H1 (cell line): ENCODE measurements around the gene R3HDM1. TPM values are rescaled to one million over a fixed set of nuclear protein-coding genes. Genes with fewer than 3 reads are reported as not detected.

Source experiments
- CTCF ChIA-PET: fragments of 300-600 bp; sonication (Branson Sonifier 250); formaldehyde crosslinking; loops from one replicate; lab custom pipeline; 2021; ENCODE audit not compliant: partially characterized antibody; lab: Charles Lee
- POLR2A ChIA-PET: fragments of 300-600 bp; sonication (Branson Sonifier 250); formaldehyde crosslinking; loops from one replicate; lab custom pipeline; 2021; ENCODE audit warnings: inconsistent platforms; ENCODE audit not compliant: partially characterized antibody; lab: Charles Lee
- DNase-seq, 2 experiments: peaks; one replicate each; pipeline versions ENCODE4 v3.0.0 to v3.0.0-alpha.2; 2010 to 2022; ENCODE audit warnings: low spot score in 2 of 2, low read depth in 1 of 2, mixed read lengths in 1 of 2
- FAIRE-seq: peaks from 2 replicates; lab custom pipeline; 2011; peaks lifted over from hg19 to GRCh38; lab: Jason Lieb, UNC
- H2AFZ ChIP-seq: 2 replicates; pipeline ENCODE4 v1.8.1; 2012; ENCODE audit warnings: low read length, inconsistent platforms
- H2AK5ac ChIP-seq: 2 replicates; pipeline ENCODE4 v1.6.1; 2013; ENCODE audit warnings: low read depth, low read length
- H2BK120ac ChIP-seq: replicated peaks from 2 replicates; pipeline ENCODE3; 2013; ENCODE audit warnings: low read depth, low read length, inconsistent platforms
- H2BK12ac ChIP-seq: 2 replicates; pipeline ENCODE4 v1.6.1; 2013; ENCODE audit warnings: low read depth, low read length
- H2BK15ac ChIP-seq: 2 replicates; pipeline ENCODE4 v1.6.1; 2013; ENCODE audit warnings: low read length
- H2BK20ac ChIP-seq: 2 replicates; pipeline ENCODE4 v1.6.1; 2013; ENCODE audit warnings: low read length
- H2BK5ac ChIP-seq: 2 replicates; pipeline ENCODE4 v1.6.1; 2013; ENCODE audit warnings: low read depth, low read length
- H3K14ac ChIP-seq: 2 replicates; pipeline ENCODE4 v1.6.1; 2013; ENCODE audit warnings: inconsistent platforms; ENCODE audit not compliant: insufficient read length
- H3K18ac ChIP-seq: 2 replicates; pipeline ENCODE4 v1.6.1; 2013; ENCODE audit warnings: low read length; ENCODE audit errors: extremely low read depth
- H3K23ac ChIP-seq: 2 replicates; pipeline ENCODE4 v1.6.1; 2013; ENCODE audit warnings: inconsistent platforms; ENCODE audit not compliant: insufficient read length
- H3K23me2 ChIP-seq: 2 replicates; pipeline ENCODE4 v1.6.1; 2013; ENCODE audit warnings: low read depth, low read length
- H3K27ac ChIP-seq: 2 replicates; pipeline ENCODE4 v1.6.1; 2011; ENCODE audit warnings: low read depth, low read length, inconsistent platforms
- H3K27me3 ChIP-seq, 4 experiments: replicated peaks in 1 of 4; 1 replicate in 1 of 4; 2 replicates in 3 of 4; pipeline versions ENCODE4 v1.6.1 to v1.8.1; 2011 to 2013; ENCODE audit warnings: low read length in 3 of 4, mild to moderate bottlenecking in 3 of 4, inconsistent platforms in 2 of 4, mixed read lengths in 2 of 4, moderate library complexity in 1 of 4; ENCODE audit not compliant: control insufficient read depth in 3 of 4, insufficient read depth in 3 of 4; ENCODE audit errors: extremely low read depth in 1 of 4
- H3K36me3 ChIP-seq, 4 experiments: 2 replicates each; pipeline versions ENCODE4 v1.6.1 to v1.8.1; 2011 to 2013; ENCODE audit warnings: mild to moderate bottlenecking in 4 of 4, low read length in 3 of 4, moderate library complexity in 2 of 4, control low read depth in 1 of 4, inconsistent platforms in 1 of 4; ENCODE audit not compliant: insufficient read depth in 4 of 4, control insufficient read depth in 2 of 4
- H3K4ac ChIP-seq: replicated peaks from 2 replicates; pipeline ENCODE3; 2013; ENCODE audit warnings: low read length, low read depth, mixed read lengths, inconsistent platforms; ENCODE audit not compliant: insufficient read length
- H3K4me1 ChIP-seq, 4 experiments: replicated peaks in 1 of 4; 1 replicate in 1 of 4; 2 replicates in 3 of 4; pipeline versions ENCODE4 v1.6.1 to v1.8.1; 2011 to 2013; ENCODE audit warnings: low read length in 3 of 4, inconsistent platforms in 2 of 4, mixed read lengths in 1 of 4; ENCODE audit not compliant: insufficient read depth in 4 of 4, control insufficient read depth in 3 of 4
- H3K4me2 ChIP-seq, 2 experiments: 2 replicates each; pipeline versions ENCODE4 v1.6.1 to v1.8.1; 2011 to 2013; ENCODE audit warnings: low read depth in 2 of 2, low read length in 2 of 2, control low read depth in 1 of 2, inconsistent platforms in 1 of 2, mild to moderate bottlenecking in 1 of 2; ENCODE audit not compliant: insufficient read depth in 1 of 2
- H3K4me3 ChIP-seq, 4 experiments: fragments of 200-600, 300-600 bp in 1 of 4; sonication (generic), shearing (Covaris generic), sonication (Bioruptor Twin) in 1 of 4; 2 replicates each; pipeline versions ENCODE4 v1.5.1 to v1.8.1; 2011 to 2016; ENCODE audit warnings: low read length in 4 of 4, low read depth in 3 of 4, control low read depth in 2 of 4, inconsistent platforms in 2 of 4, mild to moderate bottlenecking in 2 of 4, mixed read lengths in 1 of 4, moderate library complexity in 1 of 4; ENCODE audit not compliant: insufficient read depth in 2 of 4; ENCODE audit errors: extremely low read depth in 1 of 4
- H3K56ac ChIP-seq: replicated peaks from 2 replicates; pipeline ENCODE3; 2013; ENCODE audit warnings: low read depth, mild to moderate bottlenecking, mixed read lengths, low read length, inconsistent platforms; ENCODE audit not compliant: insufficient read length
- H3K79me1 ChIP-seq: 2 replicates; pipeline ENCODE4 v1.6.1; 2013; ENCODE audit warnings: low read depth, low read length, control low read depth
- H3K79me2 ChIP-seq, 2 experiments: 2 replicates each; pipeline versions ENCODE4 v1.6.1 to v1.8.1; 2012 to 2013; ENCODE audit warnings: low read length in 2 of 2, mild to moderate bottlenecking in 2 of 2, inconsistent platforms in 1 of 2; ENCODE audit not compliant: insufficient read depth in 2 of 2, control insufficient read depth in 1 of 2
- H3K9ac ChIP-seq, 4 experiments: replicated peaks in 1 of 4; 1 replicate in 1 of 4; 2 replicates in 3 of 4; pipeline versions ENCODE4 v1.6.1 to v1.8.1; 2011 to 2013; ENCODE audit warnings: low read depth in 3 of 4, low read length in 3 of 4, control low read depth in 2 of 4, mild to moderate bottlenecking in 2 of 4, moderate library complexity in 2 of 4, inconsistent platforms in 1 of 4; ENCODE audit errors: extremely low read depth in 1 of 4
- H3K9me3 ChIP-seq, 2 experiments: 2 replicates each; pipeline versions ENCODE4 v1.6.1 to v1.8.1; 2012 to 2013; ENCODE audit warnings: mild to moderate bottlenecking in 2 of 2, moderate library complexity in 2 of 2, control low read depth in 1 of 2, inconsistent platforms in 1 of 2, low read depth in 1 of 2, low read length in 1 of 2, mixed read lengths in 1 of 2; ENCODE audit not compliant: insufficient read depth in 2 of 2
- H4K20me1 ChIP-seq, 2 experiments: replicated peaks in 1 of 2; 2 replicates each; pipeline versions ENCODE3 to v1.8.1; 2011 to 2013; ENCODE audit warnings: inconsistent platforms in 2 of 2, low read length in 2 of 2, mild to moderate bottlenecking in 1 of 2; ENCODE audit not compliant: insufficient read depth in 2 of 2, control insufficient read depth in 1 of 2
- H4K5ac ChIP-seq: 2 replicates; pipeline ENCODE4 v1.6.1; 2013; ENCODE audit warnings: low read length, low read depth, mixed read lengths, inconsistent platforms; ENCODE audit not compliant: insufficient read length
- H4K8ac ChIP-seq: 2 replicates; pipeline ENCODE4 v1.8.0; 2013; ENCODE audit warnings: mild to moderate bottlenecking, moderate library complexity, low read length, inconsistent platforms; ENCODE audit not compliant: insufficient read depth; ENCODE audit errors: extremely low read depth
- H4K91ac ChIP-seq: replicated peaks from 2 replicates; pipeline ENCODE3; 2013; ENCODE audit warnings: low read length, mixed read lengths, inconsistent platforms; ENCODE audit not compliant: insufficient read length
- CEBPB ChIP-seq: IDR thresholded peaks from 2 replicates; pipeline ENCODE4 v1.6.1; 2012; ENCODE audit warnings: low read depth, low read length
- GTF2F1 ChIP-seq: IDR thresholded peaks from 2 replicates; pipeline ENCODE4 v1.6.1; 2012; ENCODE audit warnings: low read depth, low read length, improper control_type of control experiment, borderline replicate concordance
- JUND ChIP-seq: IDR thresholded peaks from 2 replicates; pipeline ENCODE4 v1.6.1; 2011; ENCODE audit warnings: mild to moderate bottlenecking, improper control_type of control experiment, low read length
- KDM4A ChIP-seq: IDR thresholded peaks from one replicate; pipeline ENCODE4 v1.7.1; 2012; ENCODE audit warnings: low read depth, mild to moderate bottlenecking, moderate library complexity, low read length, inconsistent platforms; ENCODE audit not compliant: severe bottlenecking
- POLR2A ChIP-seq, 2 experiments: IDR thresholded peaks; 1 replicate in 1 of 2; 2 replicates in 1 of 2; pipeline ENCODE4 v1.6.1; 2011; ENCODE audit warnings: low read depth in 2 of 2, low read length in 2 of 2, mild to moderate bottlenecking in 2 of 2; ENCODE audit errors: control extremely low read depth in 1 of 2
- SIN3A ChIP-seq, 2 experiments: IDR thresholded peaks in 1 of 2; conservative IDR thresholded peaks in 1 of 2; 2 replicates each; pipeline ENCODE4 v1.6.1; 2011 to 2012; ENCODE audit warnings: low read length in 2 of 2, improper control_type of control experiment in 1 of 2, low read depth in 1 of 2, mild to moderate bottlenecking in 1 of 2
- TAF7 ChIP-seq: optimal IDR thresholded peaks from 2 replicates; pipeline ENCODE3; 2011; ENCODE audit warnings: low read depth, mild to moderate bottlenecking, inconsistent platforms, low read length, moderate library complexity, borderline replicate concordance
- WGBS, 2 experiments: shearing (Covaris generic) in 1 of 2; methylation state at CpG; one replicate each; pipeline versions ENCODE4 v1.1.6 to v1.1.7; 2013 to 2015; ENCODE audit warnings: low lambda C conversion rate in 2 of 2, mixed read lengths in 2 of 2, inconsistent platforms in 1 of 2, low coverage in 1 of 2, missing lambda C conversion rate in 1 of 2; ENCODE audit not compliant: insufficient replicate concordance in 2 of 2, insufficient coverage in 1 of 2, insufficient read length in 1 of 2; ENCODE audit errors: extremely low coverage in 1 of 2, missing lambda C conversion rate in 1 of 2; 5-methylcytosine and 5-hydroxymethylcytosine counted together
- polyA plus RNA-seq, 7 experiments: library from polyadenylated mRNA; depleted of rRNA in 3 of 7; stranded (reverse) in 5 of 7; unstranded in 2 of 7; fragments of >200 nt in 5 of 7; fragments of 200-250 nt in 2 of 7; gene quantifications; 1 replicate in 5 of 7; 2 replicates in 1 of 7; 4 replicates in 1 of 7; pipeline versions ENCODE4 v1.2.1 to v1.2.3, GENCODE V29; 2011 to 2013; ENCODE audit warnings: missing spikeins in 2 of 7, mixed read lengths in 2 of 7
- total RNA-seq: library from RNA; stranded (reverse); fragmentation: NEBNext Ultra II Directional; extraction: Animal tissue kit (Norgen Biotek cat#: 25700); gene quantifications from 2 replicates; pipeline ENCODE4 v1.2.1, GENCODE V29; 2021

The R3HDM1 gene
- total and polyA plus RNA-seq, 2 of the 8 experiments (the other 6 are each of a cell fraction or from before 2014, with no cell fraction given), result 77.7 to 120 TPM

GRCh38 chr2:135561925-135562324 lies 30.6 kb downstream of the R3HDM1 start:
- Histone ChIP-seq H2BK5ac (no peak overlapping the region), H3K14ac (no peak overlapping the region), H3K27me3 (no peaks in the 10 kb centered on the region), H3K18ac (no peak overlapping the region), H3K9me3 (no peaks in the 10 kb centered on the region), H3K23ac (no peak overlapping the region), H3K9ac (no peak overlapping the region), H3K79me1 (no peaks in the 10 kb centered on the region; the same call in none of the 2 replicates), H3K27ac (no peak overlapping the region), H3K4me2 (no peak overlapping the region), H3K56ac (no peak overlapping the region), H2BK12ac (no peak overlapping the region), H2AK5ac (no peak overlapping the region), H4K5ac (no peak overlapping the region), H2BK120ac (no peak overlapping the region), H4K8ac (no peak overlapping the region), H3K79me2 (peaks cover 2 to 81% of the 10 kb centered on the region in 2 experiments; a peak in 3 of 4 replicates), H3K23me2 (no peaks in the 10 kb centered on the region), H3K36me3 (peaks cover 0 to 4% (median 0%) of the 10 kb centered on the region in 4 experiments; a peak in 1 of 8 replicates), H3K4me3 (no peak overlapping the region), H3K4me1 (peaks cover 0 to 4% (median 0%) of the 10 kb centered on the region in 4 experiments; a peak in 3 of 7 replicates), H2BK20ac (no peak overlapping the region), H3K4ac (no peak overlapping the region), H2BK15ac (no peak overlapping the region), H4K91ac (no peak overlapping the region), H2AFZ (no peak overlapping the region), H4K20me1 (peaks cover 2 to 8% of the 10 kb centered on the region in 2 experiments)
- no peak for DNase-seq
- ChIA-PET CTCF (interaction anchor here (0.6 to 1.4 kb wide), 3 partner anchors 10 to 986 kb away, joined by 3 read pairs; no protein-coding TSS in a partner anchor), POLR2A (interaction anchor here (1.2 kb wide), 1 partner anchor 31 kb away, joined by 4 read pairs; the partner anchor contains the start of genes R3HDM1 and ZRANB3)
- WGBS, 2 experiments, result 91% methylated on average over 4 of the region's 4 CpGs; no CpG with 5 or more reads in 1 of the 2 experiments
- FAIRE-seq, result no peak
- TF ChIP-seq SIN3A (conservative IDR thresholded peaks at IDR 0.05 in 1 of 2, IDR thresholded peaks at IDR 0.05 in 1 of 2; ENCODE audit: low read depth in 1 of 2, low read length in 2 of 2) (no peak), TAF7 (no peak), KDM4A (no peak), GTF2F1 (no peak), JUND (no peak), POLR2A (IDR thresholded peaks at IDR 0.05; ENCODE audit: control extremely low read depth in 1 of 2, low read depth in 2 of 2, low read length in 2 of 2) (no peak), CEBPB (peak; percentile 29; the same call in 1 of the 2 replicates)
